Ammon's horn (tissue), 1 donor: ENCODE data around the gene ASCC1.
"Not testable (repeated sequence)": the region's sequence is repeated elsewhere in the genome, so short reads cannot be mapped to it uniquely, and the experiment has no call there.

ENCODE experiments used
- DNase-seq: peaks from one replicate; pipeline ENCODE4 v3.0.0-alpha.2; 2016; ENCODE audit warnings: low spot score

The ASCC1 gene

DNA sequence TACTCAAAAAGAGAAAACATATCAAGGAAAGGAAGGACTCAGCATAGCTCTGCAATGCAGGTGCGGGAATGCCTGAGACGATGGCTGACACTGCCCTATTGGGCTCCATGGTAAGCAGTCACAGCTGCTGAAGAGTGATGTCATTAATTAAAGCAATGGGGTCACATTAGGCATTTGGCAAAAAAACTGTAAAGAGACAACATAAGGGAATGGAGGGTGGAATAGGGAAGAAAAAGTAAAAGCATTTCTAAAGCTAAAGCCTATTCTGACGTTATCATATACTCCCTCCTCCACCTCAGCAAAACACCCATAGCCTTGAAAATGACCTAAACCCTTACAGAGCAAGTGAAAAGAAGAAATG is 89.2 kb downstream of the ASCC1 start:
- DNase-seq: no peak

GRCh38 chr10:72126184-72126871 is 89.7 kb downstream of the ASCC1 start:
- peak; percentile 56 for DNase-seq

- peak; percentile 53 for DNase-seq
Measured at GRCh38 chr10:72124989-72125388, 91.1 kb downstream of the ASCC1 start.

DNA sequence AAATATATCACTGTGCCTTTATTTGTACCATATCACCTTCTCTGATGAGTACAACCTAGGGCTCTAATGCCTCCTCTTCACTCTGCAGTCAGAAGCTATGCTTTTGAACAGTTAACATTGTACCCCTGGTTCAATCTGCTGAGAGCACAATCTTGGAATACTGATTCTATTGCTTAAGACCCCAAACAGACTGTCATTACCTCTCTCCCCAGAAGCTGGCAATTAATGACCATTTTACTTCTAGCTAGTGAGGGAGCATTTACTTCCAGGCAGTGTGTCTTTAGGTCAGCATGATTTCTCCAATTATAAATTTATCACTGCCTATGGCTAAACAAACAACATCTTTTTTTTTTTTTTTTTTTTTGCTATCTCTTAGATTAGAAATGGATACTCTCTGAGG is 91.7 kb downstream of the ASCC1 start:
- DNase-seq: no peak

DNA sequence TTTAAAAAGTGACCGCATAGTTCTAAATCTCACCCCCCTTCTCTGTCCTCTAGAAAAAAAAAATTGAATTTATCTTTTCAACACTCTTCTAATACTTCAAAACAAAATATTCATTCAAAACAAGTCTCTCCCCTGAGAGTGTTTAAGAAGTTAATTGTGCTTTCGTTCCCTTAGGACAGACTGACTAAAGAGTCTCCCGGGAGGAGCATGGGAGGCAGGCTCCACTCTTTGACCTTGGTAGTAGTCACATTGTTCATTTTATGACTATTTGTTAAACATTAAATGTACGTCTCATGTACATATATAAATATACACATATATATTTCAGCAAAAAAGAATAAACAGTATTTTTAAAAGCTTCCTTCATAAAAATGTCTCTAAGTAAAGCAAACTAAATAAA is 92.5 kb downstream of the ASCC1 start:
- DNase-seq: no peak

DNA sequence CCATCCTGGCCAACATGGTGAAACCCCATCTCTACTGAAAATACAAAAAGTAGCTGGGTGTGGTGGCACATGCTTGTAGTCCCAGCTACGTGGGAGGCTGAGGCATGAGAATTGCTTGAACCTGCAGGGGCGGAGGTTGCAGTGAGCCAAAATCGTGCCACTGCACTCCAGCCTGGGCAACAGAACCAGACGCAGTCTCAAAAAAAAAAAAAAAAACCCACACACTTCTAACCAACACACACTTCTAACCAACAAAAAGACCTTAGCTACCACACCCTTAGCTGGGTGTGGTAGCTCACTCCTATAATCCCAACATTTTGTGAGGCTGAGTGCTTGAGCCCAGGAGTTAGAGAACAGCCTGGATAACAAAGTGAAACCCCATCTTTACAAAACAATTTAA is 93.9 kb downstream of the ASCC1 start:
- DNase-seq: no peak

DNA sequence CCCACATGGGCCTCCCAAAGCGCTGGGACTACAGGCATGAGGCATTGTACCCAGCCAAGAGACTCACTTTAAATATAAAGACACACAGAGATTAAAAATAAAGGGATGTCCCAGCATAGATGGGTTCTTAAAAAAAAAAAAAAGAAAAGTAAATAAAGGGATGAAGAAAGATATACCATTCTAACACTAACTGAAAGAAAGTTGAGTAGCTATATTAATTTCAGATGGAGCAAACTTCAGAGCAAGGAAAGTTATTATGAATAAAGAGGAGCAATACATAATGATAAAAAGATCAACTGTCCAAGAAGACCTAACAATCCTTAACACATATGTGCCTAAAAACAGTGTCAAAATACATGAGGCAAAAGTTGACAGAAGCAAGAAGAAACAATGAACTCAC is 94.7 kb downstream of the ASCC1 start:
- no peak for DNase-seq

GRCh38 chr10:72116372-72116771 is 99.7 kb downstream of the ASCC1 start:
- no peak for DNase-seq

DNA sequence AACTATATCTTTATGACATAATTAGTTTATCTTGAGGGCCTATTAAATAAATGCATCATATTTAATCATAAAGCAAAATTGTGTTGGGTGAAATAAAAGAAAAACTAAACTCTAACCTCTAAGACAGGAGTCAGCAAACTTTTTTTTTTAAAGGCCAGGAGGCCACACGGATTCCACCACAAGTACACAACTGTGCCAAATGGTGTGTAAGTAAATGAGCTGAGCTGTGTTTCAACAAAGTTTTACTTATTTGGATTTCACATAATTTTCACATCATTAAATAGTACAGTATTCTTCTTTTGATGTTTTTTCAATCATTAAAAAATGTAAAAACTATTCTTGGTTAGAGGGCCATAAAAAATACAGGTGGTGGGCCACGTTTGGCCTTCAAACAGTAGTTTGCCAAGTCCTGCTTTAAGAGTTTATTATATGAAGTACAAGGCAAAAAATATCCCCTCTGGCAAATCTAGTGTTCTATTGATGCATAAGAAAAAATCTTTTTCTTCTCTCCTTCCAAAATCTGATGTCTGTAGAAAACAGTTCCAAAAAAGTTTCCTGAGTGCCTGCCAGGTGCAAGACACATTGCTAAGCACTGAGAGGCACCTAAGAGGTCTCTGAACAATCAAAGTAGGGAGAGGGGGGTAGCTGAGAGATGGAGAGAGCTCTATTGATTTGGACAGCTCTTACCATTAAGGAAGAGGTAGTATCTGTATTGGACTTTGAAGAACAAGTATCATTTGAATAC is 101.2 kb downstream of the ASCC1 start:
- DNase-seq: no peak

GRCh38 chr10:72110673-72111401 is 105.2 kb downstream of the ASCC1 start:
- no peak for DNase-seq

GRCh38 chr10:72109636-72110157 is 106.4 kb downstream of the ASCC1 start:
- DNase-seq: no peak

DNA sequence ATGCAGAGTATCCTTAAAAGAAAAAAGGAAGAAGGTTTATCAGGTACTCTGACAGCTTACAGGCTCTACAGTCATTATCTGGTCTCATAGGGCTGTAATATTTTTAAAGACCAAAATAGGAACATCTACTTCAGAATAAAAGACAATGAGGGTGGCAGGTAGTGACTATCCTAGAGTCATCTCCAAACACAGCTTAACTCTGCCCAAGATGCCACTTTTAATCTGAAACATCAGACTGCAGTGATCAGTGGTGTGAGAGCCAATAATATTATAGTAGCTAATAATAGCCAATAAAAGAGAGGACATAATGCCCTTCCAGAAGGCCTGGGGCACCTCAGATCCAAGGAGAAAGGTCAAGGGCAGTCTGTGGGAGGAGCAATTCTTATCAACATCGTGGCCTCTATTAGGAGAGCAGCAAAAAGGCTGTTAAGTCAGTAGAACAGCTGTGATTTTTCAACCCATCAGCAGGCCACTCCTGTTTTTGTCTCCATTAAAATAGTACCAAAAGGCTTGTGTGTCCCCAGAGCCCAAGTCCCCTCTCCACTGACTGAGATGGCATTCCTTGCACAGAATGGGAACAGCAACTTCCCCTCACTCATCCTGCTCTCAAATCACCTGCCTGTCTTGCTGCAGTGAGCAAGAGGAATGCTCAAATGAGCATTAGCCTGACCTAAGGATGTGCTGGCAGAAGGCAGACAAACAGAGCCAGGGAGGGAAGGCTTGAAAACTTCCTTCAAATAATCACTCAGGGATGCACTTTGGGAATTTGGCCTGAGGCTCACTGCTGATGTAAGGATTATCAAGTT is 107.0 kb downstream of the ASCC1 start:
- DNase-seq: no peak

GRCh38 chr10:72108004-72108370 is 108.1 kb downstream of the ASCC1 start:
- DNase-seq: not testable (repeated sequence)

- no peak for DNase-seq
Measured at GRCh38 chr10:72107325-72108003, 108.6 kb downstream of the ASCC1 start.

- DNase-seq: no peak
Measured at GRCh38 chr10:72106896-72107295, 109.2 kb downstream of the ASCC1 start.

- DNase-seq: no peak
Measured at GRCh38 chr10:72106154-72106849, 109.8 kb downstream of the ASCC1 start.

DNA sequence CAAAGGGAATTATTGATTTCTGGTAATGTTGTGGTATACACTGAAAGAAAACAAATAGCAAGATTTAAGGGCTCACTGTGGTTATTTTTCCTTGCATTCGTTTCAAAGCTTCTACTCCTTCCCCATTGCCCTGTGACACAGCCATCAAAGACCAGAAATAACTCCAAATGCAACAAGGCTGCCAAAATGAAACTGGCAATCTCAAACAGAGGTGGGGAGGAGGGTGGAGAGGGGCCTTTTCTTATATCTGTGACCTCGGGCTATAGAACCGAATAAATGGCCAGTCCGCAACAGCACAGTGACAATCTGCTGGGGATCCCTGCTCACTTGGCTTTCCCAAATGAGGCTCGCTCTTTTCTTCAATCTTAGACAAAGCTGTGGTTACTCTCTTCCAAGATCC is 110.4 kb downstream of the ASCC1 start:
- DNase-seq: no peak

GRCh38 chr10:72105098-72105475 is 111.0 kb downstream of the ASCC1 start:
- no peak for DNase-seq

GRCh38 chr10:72104472-72105097 is 111.5 kb downstream of the ASCC1 start:
- no peak for DNase-seq

DNA sequence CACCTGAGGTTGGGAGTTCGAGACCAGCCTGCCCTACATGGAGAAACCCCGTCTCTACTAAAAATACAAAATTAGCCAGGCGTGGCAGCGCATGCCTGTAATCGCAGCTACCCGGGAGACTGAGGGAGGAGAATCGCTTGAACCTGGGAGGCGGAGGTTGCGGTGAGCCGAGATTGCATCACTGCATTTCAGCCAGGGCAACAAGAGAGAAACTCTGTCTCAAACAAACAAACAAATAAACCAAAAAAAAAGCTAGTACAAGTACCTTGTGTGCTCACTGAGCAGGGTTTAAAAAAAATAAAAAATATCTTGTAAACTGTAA is 116.5 kb downstream of the ASCC1 start:
- DNase-seq: no peak
